ENCODE measurements around the gene EML6. TPM values are rescaled to one million over a fixed set of nuclear protein-coding genes. Genes with fewer than 3 reads are reported as not detected.

Gene EML6
- total RNA-seq, 6 donors from 2014 or later, result 1.5 to 7.3 (median 4.0) TPM

DNA sequence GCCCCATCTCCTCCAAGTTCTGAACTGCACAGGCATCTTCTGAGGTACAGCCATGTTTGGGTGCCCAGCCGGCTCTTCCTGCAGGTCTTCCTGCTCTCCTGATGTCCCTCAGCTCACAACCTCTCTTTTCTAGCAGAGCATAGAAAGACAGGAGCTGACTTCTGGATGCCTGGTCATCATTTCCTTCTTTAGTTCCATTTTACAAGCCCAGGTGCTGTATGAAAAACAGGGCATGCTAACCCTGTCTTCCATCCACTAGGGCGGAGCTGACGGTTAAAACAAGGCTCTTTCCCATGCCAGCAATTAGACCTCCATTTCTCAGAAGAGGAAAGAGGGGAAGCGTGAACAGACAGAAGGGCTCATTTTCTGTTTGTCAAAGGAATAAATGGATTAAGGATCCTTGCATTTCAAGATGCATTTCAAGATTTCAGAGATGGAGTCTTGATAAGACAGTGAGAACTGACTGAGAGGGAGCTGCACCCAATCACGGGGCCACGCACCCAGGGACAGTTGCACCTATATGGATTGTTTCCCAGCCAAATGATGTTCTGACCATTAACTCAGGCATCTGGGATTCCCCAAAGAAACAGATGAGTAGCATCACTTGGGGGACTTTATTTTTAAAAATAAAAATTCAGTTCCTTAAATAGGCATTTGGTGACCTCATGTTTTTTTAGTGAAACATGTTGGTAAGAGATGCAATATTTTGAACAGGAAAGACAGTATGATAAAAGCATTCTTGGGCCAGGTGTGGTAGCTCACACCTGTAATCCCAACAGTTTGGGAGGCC is 45.8 kb upstream of the EML6 start:
- H3K4me3 ChIP-seq, result no peak overlapping the region
- no peak for TF ChIP-seq POLR2AphosphoS5 (IDR thresholded peaks at IDR 0.05)
- TF ChIP-seq POLR2A (IDR thresholded peaks at IDR 0.05), result no peak
- TF ChIP-seq EP300 (IDR thresholded peaks at IDR 0.05), result no peak
- TF ChIP-seq, protein P1, sequence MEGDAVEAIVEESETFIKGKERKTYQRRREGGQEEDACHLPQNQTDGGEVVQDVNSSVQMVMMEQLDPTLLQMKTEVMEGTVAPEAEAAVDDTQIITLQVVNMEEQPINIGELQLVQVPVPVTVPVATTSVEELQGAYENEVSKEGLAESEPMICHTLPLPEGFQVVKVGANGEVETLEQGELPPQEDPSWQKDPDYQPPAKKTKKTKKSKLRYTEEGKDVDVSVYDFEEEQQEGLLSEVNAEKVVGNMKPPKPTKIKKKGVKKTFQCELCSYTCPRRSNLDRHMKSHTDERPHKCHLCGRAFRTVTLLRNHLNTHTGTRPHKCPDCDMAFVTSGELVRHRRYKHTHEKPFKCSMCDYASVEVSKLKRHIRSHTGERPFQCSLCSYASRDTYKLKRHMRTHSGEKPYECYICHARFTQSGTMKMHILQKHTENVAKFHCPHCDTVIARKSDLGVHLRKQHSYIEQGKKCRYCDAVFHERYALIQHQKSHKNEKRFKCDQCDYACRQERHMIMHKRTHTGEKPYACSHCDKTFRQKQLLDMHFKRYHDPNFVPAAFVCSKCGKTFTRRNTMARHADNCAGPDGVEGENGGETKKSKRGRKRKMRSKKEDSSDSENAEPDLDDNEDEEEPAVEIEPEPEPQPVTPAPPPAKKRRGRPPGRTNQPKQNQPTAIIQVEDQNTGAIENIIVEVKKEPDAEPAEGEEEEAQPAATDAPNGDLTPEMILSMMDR (IDR thresholded peaks at IDR 0.05), result no peak
- ATAC-seq (ENCODE audit: low FRiP score in 2 of 2), result no peak

DNA sequence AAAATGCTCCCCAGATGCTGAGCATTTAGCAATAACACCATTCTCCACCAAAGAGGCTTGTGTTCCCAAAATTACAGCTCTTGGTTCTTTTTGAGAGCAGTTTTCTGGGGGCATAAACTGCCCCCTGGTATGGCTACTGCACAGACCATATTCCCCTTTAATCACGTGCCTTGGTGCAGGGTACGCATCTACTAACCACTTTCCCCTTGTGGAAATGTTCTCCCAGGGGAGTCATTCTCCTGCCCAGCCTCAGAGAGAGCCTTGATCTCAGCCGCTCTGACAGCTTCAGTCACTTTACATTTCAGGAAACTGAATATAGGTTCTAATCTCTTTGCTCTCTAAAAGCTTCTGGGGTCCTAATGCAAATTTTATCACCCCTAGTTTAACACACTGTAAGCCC is 44.7 kb upstream of the EML6 start:
- ATAC-seq (ENCODE audit: low FRiP score in 2 of 2), result no peak
- peaks cover 13 to 21% (median 18%) of the 10 kb centered on the region in 4 donors for H3K4me1 ChIP-seq
- no peak for DNase-seq
- H3K27ac ChIP-seq, result no peak overlapping the region
- no peak overlapping the region for H3K4me3 ChIP-seq
- WGBS, 2 donors, result 88 to 97% methylated on average over 3 of the region's 3 CpGs
- no peaks in the 10 kb centered on the region for H3K36me3 ChIP-seq
- no peak for TF ChIP-seq POLR2AphosphoS5 (IDR thresholded peaks at IDR 0.05)
- TF ChIP-seq EP300 (IDR thresholded peaks at IDR 0.05), result no peak
- TF ChIP-seq, protein P1 (IDR thresholded peaks at IDR 0.05), result no peak
- TF ChIP-seq POLR2A (IDR thresholded peaks at IDR 0.05), result no peak
- no peaks in the 10 kb centered on the region for H3K27me3 ChIP-seq
- no peaks in the 10 kb centered on the region for H3K9me3 ChIP-seq

More for the DNA sequence above, 45.8 kb upstream of the EML6 start:
- H3K9me3 ChIP-seq, result no peaks in the 10 kb centered on the region
- no peak for DNase-seq
- no peaks in the 10 kb centered on the region for H3K27me3 ChIP-seq
- WGBS, 2 donors, result 94% methylated on average over 6 of the region's 6 CpGs
- no peaks in the 10 kb centered on the region for H3K36me3 ChIP-seq
- no peak overlapping the region for H3K27ac ChIP-seq
- peaks cover 23 to 32% (median 27%) of the 10 kb centered on the region in 4 donors for H3K4me1 ChIP-seq

DNA sequence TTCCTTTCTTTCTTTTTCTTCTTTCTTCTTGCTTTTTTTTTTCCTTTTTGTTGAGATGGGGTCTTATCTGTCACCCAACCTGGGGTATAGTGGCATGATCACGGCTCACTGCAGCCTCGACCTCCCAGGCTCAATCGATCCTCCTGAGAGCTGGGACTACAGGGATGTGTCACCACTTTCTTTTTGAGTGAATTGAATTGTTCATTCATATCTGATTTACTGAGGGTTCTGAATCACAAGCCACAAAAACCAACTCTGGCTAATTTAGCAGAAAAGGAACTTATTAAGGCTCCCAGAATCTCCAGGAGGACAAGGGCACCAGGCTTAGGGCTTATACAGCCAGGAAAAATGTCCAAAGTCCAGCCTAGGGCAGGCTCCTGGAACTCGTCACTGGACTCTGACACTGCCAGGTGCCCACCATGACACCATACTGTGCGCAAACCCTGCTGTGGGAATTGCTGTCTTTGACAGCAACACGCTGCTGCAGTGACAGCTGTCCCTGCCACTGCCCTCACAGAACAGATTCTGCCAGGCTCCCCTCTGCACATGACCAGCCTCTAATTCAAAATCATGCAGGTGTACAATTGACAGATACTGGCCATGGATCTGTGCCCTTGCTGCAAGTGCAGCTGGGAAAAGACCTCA is 42.9 kb upstream of the EML6 start:
- ATAC-seq (ENCODE audit: low FRiP score in 2 of 2) (no peak), DNase-seq (no peak)
- Histone ChIP-seq H3K36me3 (no peaks in the 10 kb centered on the region), H3K27ac (no peak overlapping the region), H3K9me3 (no peaks in the 10 kb centered on the region), H3K27me3 (no peaks in the 10 kb centered on the region), H3K4me1 (peaks cover 2 to 4% (median 3%) of the 10 kb centered on the region in 4 donors), H3K4me3 (no peak overlapping the region)
- 83 to 85% methylated on average over 6 of the region's 6 CpGs for WGBS, 2 donors
- TF ChIP-seq, protein P1 (IDR thresholded peaks at IDR 0.05), result no peak
- no peak for TF ChIP-seq POLR2AphosphoS5 (IDR thresholded peaks at IDR 0.05)
- no peak for TF ChIP-seq POLR2A (IDR thresholded peaks at IDR 0.05)
- no peak for TF ChIP-seq EP300 (IDR thresholded peaks at IDR 0.05)

DNA sequence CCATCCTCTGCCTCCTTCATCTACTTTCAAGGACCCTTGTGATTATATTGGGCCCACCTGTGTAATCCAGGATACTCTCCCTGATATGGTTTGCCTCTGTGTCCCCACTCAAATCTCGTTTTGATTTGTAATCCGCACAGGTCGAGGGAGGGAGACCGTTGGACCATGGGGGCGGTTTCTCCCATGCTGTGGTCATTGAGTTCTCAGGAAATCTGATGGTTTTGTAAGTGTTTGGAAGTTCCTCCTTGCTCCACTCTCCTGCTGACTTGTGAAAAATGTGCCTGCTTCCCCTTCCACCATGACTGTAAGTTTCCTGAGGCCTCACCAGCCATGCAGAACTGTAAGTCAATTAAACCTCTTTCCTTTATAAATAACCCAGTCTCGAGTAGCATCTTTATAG is 42.0 kb upstream of the EML6 start:
- no peak for ATAC-seq (ENCODE audit: low FRiP score in 2 of 2)
- 71 to 89% methylated on average over 6 of the region's 6 CpGs for WGBS, 2 donors
- Histone ChIP-seq H3K4me1 (peaks cover 0 to 4% (median 3%) of the 10 kb centered on the region in 4 donors), H3K9me3 (no peaks in the 10 kb centered on the region), H3K27me3 (no peaks in the 10 kb centered on the region), H3K4me3 (no peak overlapping the region), H3K36me3 (no peaks in the 10 kb centered on the region), H3K27ac (no peak overlapping the region)
- no peak for TF ChIP-seq POLR2A (IDR thresholded peaks at IDR 0.05)
- no peak for TF ChIP-seq EP300 (IDR thresholded peaks at IDR 0.05)
- TF ChIP-seq, protein P1 (IDR thresholded peaks at IDR 0.05), result no peak
- TF ChIP-seq POLR2AphosphoS5 (IDR thresholded peaks at IDR 0.05), result no peak
- DNase-seq, result no peak

All from upper lobe of left lung (tissue), 6 donors.